Kidney (tissue), 14 donors: Measurements from ENCODE around the gene ACAP3. TPM values are rescaled to one million over a fixed set of nuclear protein-coding genes. Genes with fewer than 3 reads are reported as not detected.

Source experiments
- DNase-seq, 5 donors: peaks; one replicate each; pipeline ENCODE4 v3.0.0-alpha.2; 2013 to 2020
- FAIRE-seq: peaks from 2 replicates; lab custom pipeline; 2012; peaks lifted over from hg19 to GRCh38; lab: Jason Lieb, UNC
- H3K27ac ChIP-seq, 2 donors: one replicate each; pipeline ENCODE4 v1.7.0; 2013; ENCODE audit warnings: low read depth in 2 of 2, low read length in 2 of 2, inconsistent platforms in 1 of 2
- H3K27me3 ChIP-seq: one replicate; pipeline ENCODE4 v1.7.1; 2013; ENCODE audit warnings: low read length, inconsistent platforms; ENCODE audit not compliant: control insufficient read depth, insufficient read depth
- H3K36me3 ChIP-seq, 3 donors: one replicate each; pipeline versions ENCODE4 v1.7.0 to v1.7.1; 2013; ENCODE audit warnings: low read length in 3 of 3, control low read depth in 1 of 3, inconsistent platforms in 1 of 3; ENCODE audit not compliant: insufficient read depth in 3 of 3, control insufficient read depth in 2 of 3
- H3K4me1 ChIP-seq, 3 donors: one replicate each; pipeline versions ENCODE4 v1.7.0 to v1.7.1; 2013; ENCODE audit warnings: low read length in 3 of 3, inconsistent platforms in 1 of 3, low read depth in 1 of 3; ENCODE audit not compliant: control insufficient read depth in 2 of 3, insufficient read depth in 2 of 3
- H3K4me3 ChIP-seq, 3 donors: one replicate each; pipeline versions ENCODE4 v1.7.0 to v1.8.1; 2013; ENCODE audit warnings: low read length in 3 of 3, control low read depth in 1 of 3, inconsistent platforms in 1 of 3
- H3K9ac ChIP-seq, 3 donors: one replicate each; pipeline versions ENCODE4 v1.7.0 to v1.7.1; 2013; ENCODE audit warnings: low read length in 3 of 3, control low read depth in 1 of 3, inconsistent platforms in 1 of 3
- H3K9me3 ChIP-seq, 3 donors: one replicate each; pipeline versions ENCODE4 v1.7.0 to v1.7.1; 2013; ENCODE audit warnings: low read length in 3 of 3, control low read depth in 1 of 3, inconsistent platforms in 1 of 3; ENCODE audit not compliant: control insufficient read depth in 2 of 3, insufficient read depth in 1 of 3
- intact Hi-C: fragments of 100-400 bp; cut with DNase I; formaldehyde crosslinking; loops from one replicate; pipeline ENCODE4 v1.11.1; 2022
- polyA plus RNA-seq: library from polyadenylated mRNA; stranded (reverse); fragments of 350-450 nt; fragmentation: Illumina TruSeq; extraction: RNeasy Lipid Tissue Mini Kit (QIAGEN cat#74804); gene quantifications from one replicate; pipeline ENCODE4 v1.2.3, GENCODE V29; 2014; ENCODE audit warnings: low read depth, low replicate concordance; ENCODE audit not compliant: insufficient read depth
- total RNA-seq: library from RNA; stranded (reverse); fragmentation: NEBNext Ultra II Directional; extraction: Animal tissue kit (Norgen Biotek cat#: 25700); gene quantifications from one replicate; pipeline ENCODE4 v1.2.1, GENCODE V29; 2021
- TF ChIP-seq, protein P1 (sequence below): IDR thresholded peaks from 3 replicates; pipeline ENCODE4 v1.5.1; 2012; ENCODE audit warnings: mild to moderate bottlenecking, moderate library complexity, borderline replicate concordance; ENCODE audit not compliant: insufficient read depth; ENCODE audit errors: extremely low read depth
- donor health status: control.
- donor health status: control.
- donor health status: control.
- donor health status: control.
- donor health status: control.
- donor health status: DM: yes; HTN: yes; CAD: no.
- donor health status: Normal renal cell carcinoma (clear cell type).

ACAP3 gene
- total and polyA plus RNA-seq, 2 donors from 2014 or later: 15.9 to 39.5 TPM

DNA sequence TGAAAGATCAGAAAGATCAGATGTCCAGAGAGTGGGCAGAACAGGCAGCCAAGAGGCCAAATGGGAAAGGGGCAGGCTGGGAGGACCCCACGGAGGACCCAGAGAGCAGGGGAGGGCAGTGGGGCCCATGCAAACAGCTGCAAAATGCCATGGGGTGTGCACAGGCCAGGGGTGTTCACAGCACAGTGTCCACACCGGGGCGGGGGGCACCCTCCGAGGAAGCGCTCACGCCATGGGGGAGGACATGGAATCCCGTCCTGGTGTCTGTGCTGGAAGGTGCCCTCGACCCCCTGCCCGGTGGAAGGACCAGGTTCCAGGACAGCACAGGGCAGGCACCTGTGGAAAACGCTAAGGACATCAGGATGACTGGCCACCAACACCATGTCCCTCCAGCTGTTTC is 15.2 kb upstream of the ACAP3 start:
- H3K4me1 ChIP-seq: peaks cover 0 to 20% (median 11%) of the 10 kb centered on the region in 3 donors
- intact Hi-C loops: no loop called here
- H3K27me3 ChIP-seq: no peaks in the 10 kb centered on the region
- H3K9me3 ChIP-seq: no peaks in the 10 kb centered on the region
- DNase-seq (no peak), FAIRE-seq (no peak)
- no peak overlapping the region for H3K4me3 ChIP-seq
- H3K27ac ChIP-seq: no peak overlapping the region
- TF ChIP-seq, protein P1, sequence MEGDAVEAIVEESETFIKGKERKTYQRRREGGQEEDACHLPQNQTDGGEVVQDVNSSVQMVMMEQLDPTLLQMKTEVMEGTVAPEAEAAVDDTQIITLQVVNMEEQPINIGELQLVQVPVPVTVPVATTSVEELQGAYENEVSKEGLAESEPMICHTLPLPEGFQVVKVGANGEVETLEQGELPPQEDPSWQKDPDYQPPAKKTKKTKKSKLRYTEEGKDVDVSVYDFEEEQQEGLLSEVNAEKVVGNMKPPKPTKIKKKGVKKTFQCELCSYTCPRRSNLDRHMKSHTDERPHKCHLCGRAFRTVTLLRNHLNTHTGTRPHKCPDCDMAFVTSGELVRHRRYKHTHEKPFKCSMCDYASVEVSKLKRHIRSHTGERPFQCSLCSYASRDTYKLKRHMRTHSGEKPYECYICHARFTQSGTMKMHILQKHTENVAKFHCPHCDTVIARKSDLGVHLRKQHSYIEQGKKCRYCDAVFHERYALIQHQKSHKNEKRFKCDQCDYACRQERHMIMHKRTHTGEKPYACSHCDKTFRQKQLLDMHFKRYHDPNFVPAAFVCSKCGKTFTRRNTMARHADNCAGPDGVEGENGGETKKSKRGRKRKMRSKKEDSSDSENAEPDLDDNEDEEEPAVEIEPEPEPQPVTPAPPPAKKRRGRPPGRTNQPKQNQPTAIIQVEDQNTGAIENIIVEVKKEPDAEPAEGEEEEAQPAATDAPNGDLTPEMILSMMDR: no peak
- H3K36me3 ChIP-seq: peaks cover 0 to 2% (median 0%) of the 10 kb centered on the region in 3 donors
- no peak overlapping the region for H3K9ac ChIP-seq

DNA sequence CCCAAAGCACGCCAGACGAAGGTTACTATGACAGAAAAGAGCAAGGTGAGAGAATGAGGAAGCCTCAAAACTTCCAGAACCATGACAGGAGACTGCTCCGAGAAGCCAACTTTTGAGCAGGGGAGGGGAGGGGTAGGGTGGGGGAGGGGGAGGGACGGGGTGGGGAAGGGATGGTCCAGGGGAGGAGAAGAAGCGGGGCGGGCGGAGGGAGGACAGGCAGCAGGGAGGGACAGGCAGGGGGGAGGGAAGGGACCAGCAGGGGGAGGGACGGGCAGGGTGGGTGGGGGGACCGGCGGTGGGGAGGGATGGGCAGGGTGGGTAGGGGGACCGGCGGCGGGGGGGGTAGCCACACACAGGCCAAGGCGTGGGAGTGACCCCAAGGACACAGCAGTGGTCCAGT is 14.7 kb upstream of the ACAP3 start:
- peaks cover 0 to 2% (median 0%) of the 10 kb centered on the region in 3 donors for H3K36me3 ChIP-seq
- DNase-seq (no peak), FAIRE-seq (no peak)
- peaks cover 0 to 20% (median 11%) of the 10 kb centered on the region in 3 donors for H3K4me1 ChIP-seq
- no peak overlapping the region for H3K4me3 ChIP-seq
- TF ChIP-seq, protein P1: no peak
- intact Hi-C loops: no loop called here
- H3K27ac ChIP-seq: no peak overlapping the region
- no peaks in the 10 kb centered on the region for H3K27me3 ChIP-seq
- H3K9me3 ChIP-seq: no peaks in the 10 kb centered on the region
- H3K9ac ChIP-seq: no peak overlapping the region

DNA sequence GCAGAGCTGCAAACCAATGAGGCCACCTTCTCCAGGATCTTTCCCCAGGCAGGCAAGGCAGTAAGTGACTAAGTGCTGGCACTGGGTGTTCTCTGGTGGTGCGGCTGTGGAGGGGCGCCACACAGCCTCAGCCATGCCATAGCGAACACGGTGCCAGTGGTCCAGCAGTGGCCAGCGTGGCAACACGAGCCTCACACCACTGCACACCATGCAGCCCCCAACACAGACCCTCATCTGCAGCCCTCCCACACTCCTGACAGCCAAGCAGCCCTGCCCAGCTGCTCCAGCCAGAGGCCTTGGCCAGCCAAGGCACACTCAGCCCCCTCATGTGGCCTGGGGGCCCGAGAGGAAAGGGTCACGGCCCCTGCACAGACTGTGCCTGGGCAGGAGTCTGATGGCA is 13.7 kb upstream of the ACAP3 start:
- H3K9me3 ChIP-seq: no peaks in the 10 kb centered on the region
- DNase-seq (no peak), FAIRE-seq (no peak)
- H3K27ac ChIP-seq: no peak overlapping the region
- no peaks in the 10 kb centered on the region for H3K36me3 ChIP-seq
- H3K27me3 ChIP-seq: no peaks in the 10 kb centered on the region
- no peak overlapping the region for H3K4me3 ChIP-seq
- no peak overlapping the region for H3K9ac ChIP-seq
- H3K4me1 ChIP-seq: peaks cover 0 to 17% (median 11%) of the 10 kb centered on the region in 3 donors
- TF ChIP-seq, protein P1: no peak
- intact Hi-C loops: no loop called here
